KBM-7 (cell line): ENCODE results near the gene C1orf226.
"Not testable (repeated sequence)": the region's sequence is repeated elsewhere in the genome, so short reads cannot be mapped to it uniquely, and the experiment has no call there.

Experiments
- DNase-seq: peaks from one replicate; pipeline ENCODE4 v3.0.0-alpha.2; 2015
- in situ Hi-C: fragments of 300-500 bp; cut with MboI; formaldehyde crosslinking; loops from 2 replicates; pipeline ENCODE4 v1.14.3; 2020; ENCODE audit warnings: low sequenced_read_pairs, low pct_unique_long_range_greater_than_20kb, mixed read lengths

Gene C1orf226

GRCh38 chr1:162397039-162397448, 15.5 kb downstream of the C1orf226 start:
- no peak for DNase-seq
- in situ Hi-C loops = no loop called here

DNA sequence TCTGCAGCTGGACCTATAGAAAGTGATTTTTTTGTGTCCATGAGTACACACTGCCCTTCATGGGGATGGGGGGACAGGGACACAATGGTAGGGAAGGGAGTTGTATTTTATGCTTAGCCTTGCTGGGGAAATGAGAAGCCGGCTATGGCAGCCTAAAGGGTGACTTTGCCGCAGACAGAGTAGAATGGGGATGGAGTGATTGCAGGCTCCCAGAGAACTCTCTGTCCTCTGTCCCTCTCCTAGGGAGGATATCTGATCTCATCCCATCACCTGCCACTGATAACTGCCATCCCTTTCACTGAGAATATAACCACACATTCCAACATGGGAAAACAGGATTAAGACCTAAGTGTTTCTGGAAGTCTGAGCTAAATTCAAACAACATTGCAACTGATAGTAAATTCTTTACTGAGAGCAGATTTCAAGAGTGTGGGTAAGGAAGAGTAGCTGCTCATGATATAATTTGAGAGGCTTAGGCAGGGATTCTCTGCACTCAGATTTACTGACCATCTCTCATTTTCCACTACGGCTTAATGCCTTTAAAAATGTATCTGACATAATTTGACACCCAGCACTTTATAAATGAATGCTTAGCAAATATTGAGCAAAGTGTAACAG, 16.5 kb downstream of the C1orf226 start:
- DNase-seq = no peak

GRCh38 chr1:162398999-162399580, 17.6 kb downstream of the C1orf226 start:
- DNase-seq = no peak
- in situ Hi-C loops = no loop called here

More for the DNA sequence above, 16.5 kb downstream of the C1orf226 start:
- in situ Hi-C loops = no loop called here

- in situ Hi-C loops = no loop called here
- DNase-seq = no peak
These were observed 19.3 kb downstream of the C1orf226 start for GRCh38 chr1:162400790-162401355.

DNA sequence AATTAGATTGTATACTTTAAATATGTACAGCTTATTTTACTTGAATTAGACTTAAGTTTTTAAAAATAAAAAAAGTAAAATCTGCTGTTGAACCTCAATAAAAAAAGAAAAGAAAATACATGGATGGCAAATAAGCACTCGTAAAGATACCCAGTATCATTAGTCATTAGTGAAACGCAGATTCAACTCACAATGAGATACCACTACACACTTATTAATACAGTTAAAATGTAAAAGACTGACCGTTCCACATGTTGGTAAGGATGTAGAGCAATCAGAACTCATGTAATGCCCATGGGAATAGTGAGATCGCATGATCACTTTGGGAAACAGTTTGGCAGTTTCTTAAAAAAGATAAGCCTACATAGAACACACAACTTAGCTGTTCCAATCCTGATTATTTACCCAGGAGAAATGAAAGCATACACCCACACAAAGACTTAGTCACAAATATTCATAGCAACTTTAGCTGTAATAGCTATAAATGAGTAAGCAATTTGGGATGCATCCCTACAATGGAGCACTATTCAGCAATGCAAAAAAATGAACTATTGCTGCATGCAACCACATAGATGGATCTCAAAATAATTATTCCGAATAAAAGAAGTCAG, 23.1 kb downstream of the C1orf226 start:
- in situ Hi-C loops = no loop called here
- no peak for DNase-seq

- DNase-seq = no peak
- in situ Hi-C loops = no loop called here
These were observed 24.3 kb downstream of the C1orf226 start for GRCh38 chr1:162405800-162406199.

DNA sequence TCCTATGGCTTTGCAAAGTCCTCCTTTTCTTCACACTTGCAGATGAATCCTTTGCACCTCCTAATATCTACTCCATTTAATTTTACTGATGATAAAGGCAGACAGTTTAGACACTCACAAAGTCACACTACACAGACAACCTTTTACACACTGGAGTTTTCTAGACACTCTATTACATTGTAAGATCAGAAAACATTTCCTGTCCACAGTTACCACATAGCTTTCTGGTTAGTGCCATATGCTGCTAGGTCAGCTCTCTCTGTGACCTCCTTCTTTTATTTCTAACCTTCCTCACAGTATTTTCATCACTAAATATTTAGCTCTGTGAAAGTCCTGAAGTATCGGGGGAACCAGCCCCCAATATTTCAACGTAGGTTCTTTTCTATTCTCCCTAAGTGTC, 25.3 kb downstream of the C1orf226 start:
- no peak for DNase-seq
- in situ Hi-C loops = no loop called here

- DNase-seq = no peak
- in situ Hi-C loops = no loop called here
These were observed 26.0 kb downstream of the C1orf226 start for GRCh38 chr1:162407539-162407938.

DNA sequence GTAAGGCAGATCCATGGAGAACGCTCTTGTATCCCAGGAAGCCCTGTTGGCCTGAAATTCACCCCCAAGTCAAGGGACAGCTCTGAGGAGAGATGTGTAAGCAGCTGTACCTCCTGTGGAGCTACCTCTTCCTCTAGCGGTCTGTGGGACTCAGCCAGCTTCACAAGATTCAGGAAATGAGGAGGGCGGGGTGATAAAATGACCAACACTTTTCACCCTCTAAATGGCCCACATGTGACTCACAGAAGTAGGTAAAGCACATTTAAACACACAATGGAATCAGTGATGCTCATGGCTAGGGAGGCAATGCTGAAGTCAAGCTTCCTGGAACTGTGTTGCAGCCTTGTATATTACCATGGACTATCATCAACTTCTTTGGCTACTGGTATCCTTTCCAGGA, 30.5 kb downstream of the C1orf226 start, which contains the start of gene SH2D1B:
Gene SH2D1B, minus strand, starts transcription at position 135 of the 400 bp plus-strand sequence. Its CDS starts 120 bp downstream, at position 15.
- in situ Hi-C loops = no loop called here
- peak; percentile 16 for DNase-seq

DNA sequence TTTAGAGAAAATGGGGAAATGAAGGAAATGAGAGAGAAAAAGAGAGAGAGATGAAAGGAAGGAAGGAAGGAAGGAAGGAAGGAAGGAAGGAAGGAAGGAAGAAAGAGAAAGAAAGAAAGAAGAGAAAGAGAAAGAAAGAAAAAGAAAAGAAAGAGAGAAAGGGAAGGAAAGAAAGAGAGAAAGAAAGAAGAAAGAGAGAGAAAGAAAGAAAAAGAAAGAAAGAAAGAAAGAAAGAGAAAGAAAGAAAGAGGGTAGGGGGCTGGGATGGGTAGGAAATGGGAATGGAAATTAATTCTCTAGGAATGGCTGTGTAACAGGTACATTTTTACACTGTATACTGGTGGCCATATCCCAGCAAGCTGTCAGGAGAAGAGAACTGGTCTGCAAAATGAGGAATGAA, 34.7 kb downstream of the C1orf226 start:
- no peak for DNase-seq
- in situ Hi-C loops = no loop called here

DNA sequence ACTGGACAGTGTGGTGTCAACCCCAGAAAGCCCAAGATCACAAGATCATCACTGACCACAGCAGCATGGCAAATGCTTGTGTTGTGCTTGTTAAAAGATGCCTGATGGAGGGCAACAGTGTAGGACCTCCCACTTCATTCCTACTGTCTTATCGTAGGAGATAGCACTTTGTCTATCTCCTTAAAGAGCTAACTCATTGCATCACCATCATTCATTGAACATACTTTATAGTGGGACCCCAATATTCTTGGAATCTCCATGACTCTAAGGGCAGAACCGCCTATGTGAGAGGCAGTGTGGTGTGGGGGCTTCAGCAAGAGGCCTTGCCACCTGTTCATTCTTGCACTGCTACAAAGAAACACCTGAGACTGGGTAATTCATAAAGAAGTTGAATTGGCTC, 35.4 kb downstream of the C1orf226 start:
- in situ Hi-C loops = no loop called here

DNA sequence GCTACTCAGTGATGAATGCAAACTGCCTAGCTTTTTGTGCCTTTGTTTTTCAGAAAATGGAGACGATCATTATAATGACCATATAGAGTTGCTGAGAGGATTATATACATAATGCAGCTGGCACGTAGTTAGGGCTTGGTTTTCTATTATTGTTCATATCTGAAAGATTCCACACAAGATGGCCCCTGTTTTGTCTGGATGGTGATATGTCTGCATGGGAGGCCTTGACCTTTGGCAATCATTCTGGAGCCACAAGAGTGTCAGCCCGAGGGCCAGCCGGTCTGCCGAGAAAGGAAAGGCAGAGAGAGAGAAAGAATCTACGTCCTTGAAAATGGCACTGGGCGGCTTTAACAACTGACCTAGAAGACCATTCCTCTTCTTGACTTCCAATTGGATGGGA, 36.1 kb downstream of the C1orf226 start:
- DNase-seq = no peak
- in situ Hi-C loops = no loop called here

More for the DNA sequence above, 35.4 kb downstream of the C1orf226 start:
- DNase-seq = no peak

- in situ Hi-C loops, DNase-seq: not testable (repeated sequence)
These were observed 37.1 kb downstream of the C1orf226 start for GRCh38 chr1:162418584-162418983.

GRCh38 chr1:162419450-162419931, 38.0 kb downstream of the C1orf226 start:
- in situ Hi-C loops, DNase-seq: not testable (repeated sequence)

- in situ Hi-C loops = no loop called here
- DNase-seq = no peak
These were observed 38.6 kb downstream of the C1orf226 start for GRCh38 chr1:162420120-162420519.

DNA sequence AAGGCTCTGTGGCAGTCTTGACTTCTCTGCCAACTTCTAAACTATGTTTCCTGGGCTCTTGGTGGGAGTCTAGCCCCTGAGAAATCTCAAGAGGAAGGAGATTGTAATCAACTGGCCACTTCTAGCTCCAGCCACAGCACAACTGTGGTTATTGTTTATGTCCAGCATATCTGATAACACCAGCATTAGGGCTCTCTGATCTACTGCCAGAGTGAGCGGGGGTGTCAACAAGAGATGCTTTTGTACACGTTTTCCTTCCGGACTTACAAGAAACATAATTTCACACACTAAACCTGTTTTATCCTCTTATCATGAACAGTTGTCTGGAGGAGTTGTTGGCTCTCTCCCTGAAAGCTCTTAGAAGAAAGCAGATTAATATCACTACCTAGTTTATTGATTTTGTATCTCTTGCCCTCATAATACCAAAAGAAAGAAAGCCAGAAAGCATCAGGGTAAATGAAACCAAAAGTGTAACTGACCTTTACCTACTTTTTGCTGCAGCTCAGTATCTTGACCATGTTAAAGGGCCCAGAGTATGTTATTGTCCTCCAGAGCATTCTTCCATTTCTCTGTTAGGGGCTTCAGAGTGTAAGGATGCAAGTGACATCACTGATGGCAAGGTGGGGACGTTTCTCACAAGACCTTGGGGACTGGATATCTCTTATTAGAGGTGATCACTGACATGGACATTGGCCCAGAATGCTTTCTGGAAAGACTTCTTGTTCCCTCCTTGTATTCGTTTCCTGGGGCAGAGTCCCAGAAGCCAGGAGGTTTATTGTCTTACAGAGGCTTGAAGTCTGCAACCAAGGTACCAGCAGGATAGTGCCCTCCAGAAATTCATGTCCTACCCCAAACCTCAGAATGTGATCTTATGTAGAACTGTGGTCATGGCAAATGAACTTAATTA, 40.0 kb downstream of the C1orf226 start:
- in situ Hi-C loops = no loop called here

GRCh38 chr1:162422662-162423375, 41.3 kb downstream of the C1orf226 start:
- in situ Hi-C loops = no loop called here
- peak; percentile 95 for DNase-seq

More for the DNA sequence above, 40.0 kb downstream of the C1orf226 start:
- DNase-seq = no peak

GRCh38 chr1:162430583-162430982, 49.1 kb downstream of the C1orf226 start:
- no peak for DNase-seq
- in situ Hi-C loops = no loop called here
